Neural progenitor cell (in vitro differentiated cells): ENCODE results near the gene CRY1. TPM values are rescaled to one million over a fixed set of nuclear protein-coding genes. Genes with fewer than 3 reads are reported as not detected.

Experiments used
- DNase-seq: peaks from one replicate; pipeline ENCODE4 v3.0.0-alpha.2; 2016; ENCODE audit warnings: low spot score
- H2AFZ ChIP-seq: fragments of 200-600 bp; sonication (generic); replicated peaks from 2 replicates; pipeline ENCODE4 v1.6.1; 2016; ENCODE audit warnings: antibody characterized with exemption
- H3F3A ChIP-seq: fragments of 200-600 bp; sonication (generic); 2 replicates; pipeline ENCODE4 v1.6.1; 2016; ENCODE audit warnings: antibody characterized with exemption, low read depth
- H3K27ac ChIP-seq: fragments of 200-600 bp; sonication (generic); 2 replicates; pipeline ENCODE4 v1.5.1; 2016; ENCODE audit warnings: mild to moderate bottlenecking
- H3K27me3 ChIP-seq: fragments of 200-600 bp; sonication (generic); 2 replicates; pipeline ENCODE4 v1.6.1; 2016; ENCODE audit warnings: mild to moderate bottlenecking, moderate library complexity
- H3K36me3 ChIP-seq: fragments of 200-600 bp; sonication (generic); 2 replicates; pipeline ENCODE4 v1.5.1; 2016
- H3K4me1 ChIP-seq: fragments of 200-600 bp; sonication (generic); 2 replicates; pipeline ENCODE4 v1.6.1; 2016; ENCODE audit warnings: mixed run types
- H3K4me2 ChIP-seq: fragments of 200-600 bp; sonication (generic); 2 replicates; pipeline ENCODE4 v1.6.1; 2016
- H3K4me3 ChIP-seq: fragments of 200-600 bp; sonication (generic); 2 replicates; pipeline ENCODE4 v1.5.1; 2016
- H3K79me2 ChIP-seq: fragments of 200-600 bp; sonication (generic); 2 replicates; pipeline ENCODE4 v1.6.1; 2016; ENCODE audit warnings: low read depth
- H3K9ac ChIP-seq: fragments of 200-600 bp; sonication (generic); 2 replicates; pipeline ENCODE4 v1.6.1; 2016
- H3K9me3 ChIP-seq: fragments of 200-600 bp; sonication (generic); 2 replicates; pipeline ENCODE4 v1.5.1; 2016; ENCODE audit warnings: low read depth
- H4K20me1 ChIP-seq: fragments of 200-600 bp; sonication (generic); 2 replicates; pipeline ENCODE4 v1.6.1; 2016; ENCODE audit warnings: low read depth
- H3K27ac Mint-ChIP-seq: 3 replicates; pipeline ENCODE4 v1.8.0; 2021; ENCODE audit warnings: mixed read lengths
- H3K27me3 Mint-ChIP-seq: 2 replicates; pipeline ENCODE4 v1.8.0; 2022; ENCODE audit warnings: low read depth, mild to moderate bottlenecking, inconsistent platforms, moderate library complexity, mixed read lengths; ENCODE audit not compliant: insufficient read depth
- H3K36me3 Mint-ChIP-seq: 3 replicates; pipeline ENCODE4 v1.8.0; 2021; ENCODE audit warnings: mixed read lengths
- H3K4me1 Mint-ChIP-seq: 3 replicates; pipeline ENCODE4 v1.8.0; 2021; ENCODE audit warnings: mixed read lengths
- H3K4me3 Mint-ChIP-seq: 3 replicates; pipeline ENCODE4 v1.8.0; 2021; ENCODE audit warnings: mild to moderate bottlenecking, moderate library complexity, mixed read lengths
- H3K9me3 Mint-ChIP-seq: 3 replicates; pipeline ENCODE4 v1.8.0; 2020; ENCODE audit warnings: mixed read lengths
- EZH2 ChIP-seq: fragments of 200-600 bp; sonication (generic); IDR thresholded peaks from 2 replicates; pipeline ENCODE4 v1.6.1; 2017; ENCODE audit warnings: antibody characterized with exemption, mild to moderate bottlenecking, moderate library complexity
- EZH2phosphoT487 ChIP-seq: fragments of 200-600 bp; sonication (generic); IDR thresholded peaks from 2 replicates; pipeline ENCODE4 v1.6.1; 2017; ENCODE audit warnings: antibody characterized with exemption
- total RNA-seq: library from RNA; depleted of rRNA; stranded (reverse); fragments of >200 nt; gene quantifications from 2 replicates; pipeline ENCODE4 v1.2.3, GENCODE V29; 2015; ENCODE audit warnings: low replicate concordance
- TF ChIP-seq, protein P1 (sequence below): fragments of 200-600 bp; sonication (generic); IDR thresholded peaks from 2 replicates; pipeline ENCODE4 v1.5.1; 2017; ENCODE audit warnings: antibody characterized with exemption, mild to moderate bottlenecking

The CRY1 gene
- total RNA-seq, 1 donor from 2014 or later, result 51.3 TPM

DNA sequence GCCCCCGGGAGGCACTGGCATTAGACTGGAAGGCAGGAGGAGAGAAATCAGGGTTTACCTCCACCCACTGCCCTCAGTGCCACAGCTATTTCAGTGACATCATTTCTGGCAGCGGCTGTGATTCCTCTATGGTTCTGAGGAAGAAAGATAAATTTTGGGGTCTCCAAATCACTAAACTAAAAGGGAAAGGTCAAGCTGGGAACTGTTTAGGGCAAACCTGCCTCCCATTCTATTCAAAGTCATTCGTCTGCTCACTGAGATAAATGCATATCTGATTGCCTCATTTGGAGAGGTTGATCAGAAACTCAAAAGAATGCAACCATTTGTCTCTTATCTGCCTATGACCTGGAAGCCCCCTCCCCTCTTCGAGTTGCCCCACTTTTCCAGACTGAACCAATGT lies 14.0 kb upstream of the CRY1 start:
- no peak overlapping the region for H2AFZ ChIP-seq
- no peak for DNase-seq
- no peaks in the 10 kb centered on the region for H3K4me1 ChIP-seq
- H3F3A ChIP-seq, result no peaks in the 10 kb centered on the region
- peaks cover 7% of the 10 kb centered on the region for H3K27me3 Mint-ChIP-seq
- H3K9me3 Mint-ChIP-seq, result no peaks in the 10 kb centered on the region
- H3K36me3 ChIP-seq, result no peaks in the 10 kb centered on the region
- no peak overlapping the region for H3K9ac ChIP-seq
- H3K27ac ChIP-seq, result no peak overlapping the region
- no peak overlapping the region for H3K4me2 ChIP-seq
- H3K4me1 Mint-ChIP-seq, result peaks cover 4% of the 10 kb centered on the region
- H3K79me2 ChIP-seq, result no peaks in the 10 kb centered on the region
- no peaks in the 10 kb centered on the region for H3K9me3 ChIP-seq
- no peak overlapping the region for H3K4me3 Mint-ChIP-seq
- no peaks in the 10 kb centered on the region for H3K36me3 Mint-ChIP-seq
- peaks cover 46% of the 10 kb centered on the region for H3K27me3 ChIP-seq
- no peak overlapping the region for H3K27ac Mint-ChIP-seq
- H3K4me3 ChIP-seq, result no peak overlapping the region
- H4K20me1 ChIP-seq, result no peaks in the 10 kb centered on the region
- TF ChIP-seq EZH2phosphoT487 (no peak), EZH2 (no peak)
- TF ChIP-seq, protein P1, sequence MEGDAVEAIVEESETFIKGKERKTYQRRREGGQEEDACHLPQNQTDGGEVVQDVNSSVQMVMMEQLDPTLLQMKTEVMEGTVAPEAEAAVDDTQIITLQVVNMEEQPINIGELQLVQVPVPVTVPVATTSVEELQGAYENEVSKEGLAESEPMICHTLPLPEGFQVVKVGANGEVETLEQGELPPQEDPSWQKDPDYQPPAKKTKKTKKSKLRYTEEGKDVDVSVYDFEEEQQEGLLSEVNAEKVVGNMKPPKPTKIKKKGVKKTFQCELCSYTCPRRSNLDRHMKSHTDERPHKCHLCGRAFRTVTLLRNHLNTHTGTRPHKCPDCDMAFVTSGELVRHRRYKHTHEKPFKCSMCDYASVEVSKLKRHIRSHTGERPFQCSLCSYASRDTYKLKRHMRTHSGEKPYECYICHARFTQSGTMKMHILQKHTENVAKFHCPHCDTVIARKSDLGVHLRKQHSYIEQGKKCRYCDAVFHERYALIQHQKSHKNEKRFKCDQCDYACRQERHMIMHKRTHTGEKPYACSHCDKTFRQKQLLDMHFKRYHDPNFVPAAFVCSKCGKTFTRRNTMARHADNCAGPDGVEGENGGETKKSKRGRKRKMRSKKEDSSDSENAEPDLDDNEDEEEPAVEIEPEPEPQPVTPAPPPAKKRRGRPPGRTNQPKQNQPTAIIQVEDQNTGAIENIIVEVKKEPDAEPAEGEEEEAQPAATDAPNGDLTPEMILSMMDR, result no peak

DNA sequence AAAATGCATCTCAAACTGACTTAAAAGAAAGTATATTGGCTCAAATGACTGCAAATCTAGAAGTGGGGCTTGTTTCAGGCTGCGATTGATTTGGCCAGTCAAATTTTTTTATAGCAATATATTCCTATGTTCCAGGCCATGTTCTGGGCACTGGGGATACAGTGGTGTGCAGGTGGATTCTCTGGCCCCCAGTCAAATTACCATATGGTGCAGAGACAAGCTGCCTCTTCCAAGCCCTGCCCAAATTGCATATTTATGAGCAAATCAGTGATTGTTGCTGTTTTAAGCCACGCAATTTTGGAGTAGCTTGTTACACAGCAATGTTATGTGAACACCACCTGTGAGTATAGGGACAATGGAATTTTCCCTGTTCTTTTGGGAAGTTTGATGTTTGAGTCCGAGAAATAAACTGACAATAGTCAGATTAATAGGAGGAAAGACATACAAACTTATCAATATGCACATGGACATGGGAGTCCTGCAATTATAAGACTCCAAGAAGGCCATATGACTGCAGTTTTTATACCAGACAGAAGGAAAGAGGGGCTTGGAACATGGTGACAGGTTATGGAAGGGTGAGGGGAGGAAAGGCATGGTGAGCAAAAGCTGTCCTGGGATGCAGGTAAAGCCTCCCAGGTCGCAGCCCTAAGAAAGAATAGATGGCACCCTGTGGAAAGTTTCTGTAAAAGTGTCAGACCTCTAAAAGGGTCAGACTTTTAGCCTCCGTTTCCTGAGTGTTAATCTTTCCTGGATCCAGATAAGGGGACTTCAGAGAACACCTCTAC lies 13.1 kb upstream of the CRY1 start:
- H3K4me3 Mint-ChIP-seq, result no peak overlapping the region
- DNase-seq, result no peak

DNA sequence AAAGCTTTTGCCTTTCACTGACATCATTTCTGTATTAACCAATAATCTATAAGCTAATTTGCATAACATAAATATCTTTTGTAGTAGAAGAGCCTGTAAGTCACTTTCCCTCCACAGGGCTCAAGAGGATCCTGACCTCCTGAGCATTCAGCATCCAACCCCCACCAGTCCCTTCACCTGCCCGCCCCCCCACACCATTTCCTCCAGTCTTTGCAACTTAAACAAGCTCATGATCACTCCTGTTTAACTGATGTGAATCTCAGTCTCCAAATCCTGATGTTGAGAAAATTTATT lies 12.0 kb upstream of the CRY1 start:
- no peak overlapping the region for H3K27ac ChIP-seq
- no peaks in the 10 kb centered on the region for H3K9me3 ChIP-seq
- Mint-ChIP-seq H3K9me3 (no peaks in the 10 kb centered on the region), H3K27ac (no peak overlapping the region), H3K4me3 (no peak overlapping the region), H3K4me1 (peaks cover 1% of the 10 kb centered on the region), H3K36me3 (no peaks in the 10 kb centered on the region), H3K27me3 (peaks cover 7% of the 10 kb centered on the region)
- no peaks in the 10 kb centered on the region for H3K36me3 ChIP-seq
- no peaks in the 10 kb centered on the region for H3K4me1 ChIP-seq
- H3F3A ChIP-seq, result no peaks in the 10 kb centered on the region
- H2AFZ ChIP-seq, result no peak overlapping the region
- no peak overlapping the region for H3K9ac ChIP-seq
- no peaks in the 10 kb centered on the region for H4K20me1 ChIP-seq
- TF ChIP-seq EZH2phosphoT487 (no peak), EZH2 (no peak)
- TF ChIP-seq, protein P1, result no peak
- peaks cover 39% of the 10 kb centered on the region for H3K27me3 ChIP-seq
- no peak for DNase-seq
- H3K4me3 ChIP-seq, result no peak overlapping the region
- H3K79me2 ChIP-seq, result no peaks in the 10 kb centered on the region
- no peak overlapping the region for H3K4me2 ChIP-seq

More for the DNA sequence above, 13.1 kb upstream of the CRY1 start:
- H3K4me1 ChIP-seq, result no peaks in the 10 kb centered on the region
- peaks cover 7% of the 10 kb centered on the region for H3K27me3 Mint-ChIP-seq
- no peak overlapping the region for H3K27ac ChIP-seq
- H2AFZ ChIP-seq, result no peak overlapping the region
- H3K36me3 Mint-ChIP-seq, result no peaks in the 10 kb centered on the region
- H3K4me3 ChIP-seq, result no peak overlapping the region
- peaks cover 46% of the 10 kb centered on the region for H3K27me3 ChIP-seq
- no peaks in the 10 kb centered on the region for H3K79me2 ChIP-seq
- no peak overlapping the region for H3K27ac Mint-ChIP-seq
- H4K20me1 ChIP-seq, result no peaks in the 10 kb centered on the region
- no peaks in the 10 kb centered on the region for H3F3A ChIP-seq
- H3K9ac ChIP-seq, result no peak overlapping the region
- peaks cover 4% of the 10 kb centered on the region for H3K4me1 Mint-ChIP-seq
- H3K9me3 ChIP-seq, result no peaks in the 10 kb centered on the region
- no peaks in the 10 kb centered on the region for H3K36me3 ChIP-seq
- H3K9me3 Mint-ChIP-seq, result no peaks in the 10 kb centered on the region
- no peak overlapping the region for H3K4me2 ChIP-seq
- no peak for TF ChIP-seq EZH2
- TF ChIP-seq EZH2phosphoT487, result no peak
- TF ChIP-seq, protein P1, result no peak
